Osteoblast (primary cell): ENCODE measurements around the gene TRAPPC10. TPM values are rescaled to one million over a fixed set of nuclear protein-coding genes. Genes with fewer than 3 reads are reported as not detected.

Experiments
- DNase-seq: peaks from one replicate; pipeline ENCODE4 v3.0.0; 2011; ENCODE audit warnings: low spot score, mixed read lengths; ENCODE audit not compliant: insufficient read length; ENCODE audit errors: missing footprints
- H2AFZ ChIP-seq: 2 replicates; pipeline ENCODE4 v1.6.0; 2011; ENCODE audit warnings: mild to moderate bottlenecking, low read length
- H3K27ac ChIP-seq: 2 replicates; pipeline ENCODE4 v1.5.1; 2011; ENCODE audit warnings: mild to moderate bottlenecking, low read depth, low read length, moderate library complexity
- H3K27me3 ChIP-seq: 2 replicates; pipeline ENCODE4 v1.6.0; 2012; ENCODE audit warnings: mild to moderate bottlenecking, control low read depth, inconsistent platforms, low read length, moderate library complexity; ENCODE audit not compliant: insufficient read depth
- H3K36me3 ChIP-seq: 2 replicates; pipeline ENCODE4 v1.5.1; 2011; ENCODE audit warnings: mild to moderate bottlenecking, low read length, control low read depth, moderate library complexity; ENCODE audit not compliant: insufficient read depth
- H3K4me1 ChIP-seq: 2 replicates; pipeline ENCODE4 v1.5.1; 2011; ENCODE audit warnings: mild to moderate bottlenecking, low read length, control low read depth, moderate library complexity; ENCODE audit not compliant: insufficient read depth
- H3K4me2 ChIP-seq: 2 replicates; pipeline ENCODE4 v1.6.0; 2011; ENCODE audit warnings: mild to moderate bottlenecking, low read length; ENCODE audit not compliant: insufficient read depth
- H3K4me3 ChIP-seq: fragments of 200-600 bp; sonication (generic); 3 replicates; pipeline ENCODE4 v1.5.1; 2012; ENCODE audit warnings: mild to moderate bottlenecking, low read length, inconsistent platforms; ENCODE audit not compliant: insufficient read depth
- H3K79me2 ChIP-seq: 2 replicates; pipeline ENCODE4 v1.6.0; 2012; ENCODE audit warnings: mild to moderate bottlenecking, low read length, control low read depth, inconsistent platforms; ENCODE audit not compliant: insufficient read depth
- H3K9me3 ChIP-seq: 2 replicates; pipeline ENCODE4 v1.5.1; 2011; ENCODE audit warnings: low read depth, low read length, control low read depth
- H4K20me1 ChIP-seq: 2 replicates; pipeline ENCODE4 v1.6.0; 2012; ENCODE audit warnings: mild to moderate bottlenecking, low read length, control low read depth; ENCODE audit not compliant: insufficient read depth
- CTCF ChIP-seq: IDR thresholded peaks from 2 replicates; pipeline ENCODE4 v1.5.1; 2011; ENCODE audit warnings: mild to moderate bottlenecking, low read depth, low read length, moderate library complexity; ENCODE audit errors: extremely low read depth
- total RNA-seq: library from RNA; depleted of rRNA; stranded (reverse); fragments of >200 nt; gene quantifications from 2 replicates; pipeline ENCODE4 v1.2.3, GENCODE V29; 2012

The TRAPPC10 gene
- total RNA-seq, 1 donor = 36.2 TPM

GRCh38 chr21:44076316-44076715 is 64.2 kb downstream of the TRAPPC10 start:
- peaks cover 14% of the 10 kb centered on the region for H4K20me1 ChIP-seq
- TF ChIP-seq CTCF = no peak
- no peak for DNase-seq
- no peaks in the 10 kb centered on the region for H3K4me1 ChIP-seq
- H3K36me3 ChIP-seq = peaks cover 66% of the 10 kb centered on the region
- no peak overlapping the region for H3K27ac ChIP-seq
- peaks cover 24% of the 10 kb centered on the region for H3K79me2 ChIP-seq
- H3K4me2 ChIP-seq = no peak overlapping the region
- no peak overlapping the region for H2AFZ ChIP-seq
- no peak overlapping the region for H3K4me3 ChIP-seq
- no peaks in the 10 kb centered on the region for H3K27me3 ChIP-seq
- no peaks in the 10 kb centered on the region for H3K9me3 ChIP-seq

GRCh38 chr21:44078411-44078981 is 66.4 kb downstream of the TRAPPC10 start:
- Histone ChIP-seq H3K4me3 (no peak overlapping the region), H3K4me1 (no peaks in the 10 kb centered on the region), H3K36me3 (peaks cover 72% of the 10 kb centered on the region), H3K79me2 (peaks cover 8% of the 10 kb centered on the region), H2AFZ (no peak overlapping the region), H3K4me2 (no peak overlapping the region), H3K27ac (no peak overlapping the region), H3K9me3 (no peaks in the 10 kb centered on the region), H3K27me3 (no peaks in the 10 kb centered on the region), H4K20me1 (peaks cover 14% of the 10 kb centered on the region)
- no peak for DNase-seq
- no peak for TF ChIP-seq CTCF

GRCh38 chr21:44079446-44079845 is 67.3 kb downstream of the TRAPPC10 start:
- Histone ChIP-seq H3K9me3 (no peaks in the 10 kb centered on the region), H3K79me2 (peaks cover 3% of the 10 kb centered on the region), H3K4me1 (no peaks in the 10 kb centered on the region), H3K36me3 (peaks cover 72% of the 10 kb centered on the region), H3K4me3 (no peak overlapping the region), H3K4me2 (no peak overlapping the region), H4K20me1 (peaks cover 11% of the 10 kb centered on the region), H2AFZ (no peak overlapping the region), H3K27me3 (no peaks in the 10 kb centered on the region), H3K27ac (no peak overlapping the region)
- no peak for TF ChIP-seq CTCF
- no peak for DNase-seq

- H3K4me2 ChIP-seq = no peak overlapping the region
These were observed 67.7 kb downstream of the TRAPPC10 start for GRCh38 chr21:44079846-44080245.

More at GRCh38 chr21:44079846-44080245, 67.7 kb downstream of the TRAPPC10 start:
- Histone ChIP-seq H2AFZ (no peak overlapping the region), H3K36me3 (peaks cover 70% of the 10 kb centered on the region), H3K4me3 (no peak overlapping the region), H3K27me3 (no peaks in the 10 kb centered on the region), H3K27ac (no peak overlapping the region), H3K79me2 (no peaks in the 10 kb centered on the region), H4K20me1 (peaks cover 10% of the 10 kb centered on the region), H3K4me1 (no peaks in the 10 kb centered on the region), H3K9me3 (no peaks in the 10 kb centered on the region)
- TF ChIP-seq CTCF = no peak
- no peak for DNase-seq
